K562 (cell line): ENCODE data around the gene ITM2B.

Experiments used
- PBX2 ChIP-seq, 2 experiments: IDR thresholded peaks in 1 of 2; conservative IDR thresholded peaks in 1 of 2; 2 replicates each; pipeline ENCODE4 v1.6.1; 2016; ENCODE audit warnings: low read depth in 2 of 2, mild to moderate bottlenecking in 1 of 2, missing compliant biosample characterization in 1 of 2, missing genetic modification characterization in 1 of 2, moderate library complexity in 1 of 2
- POLR2A ChIP-seq: fragments of 450-650 bp; conservative IDR thresholded peaks from 2 replicates; pipeline ENCODE4 v1.6.1; 2016
- ZNF134 ChIP-seq: fragments of 250-450 bp; sonication (Bioruptor Pico); conservative IDR thresholded peaks from 2 replicates; pipeline ENCODE4 v1.4.0; 2020
- ZNF395 ChIP-seq: fragments of 200-800 bp; sonication (Bioruptor generic); IDR thresholded peaks from 2 replicates; pipeline ENCODE4 v1.6.1; 2017; ENCODE audit warnings: missing genetic modification characterization, missing compliant biosample characterization

GRCh38 chr13:48296528-48296927 is 63.5 kb downstream of the ITM2B start:
- no peak for TF ChIP-seq PBX2 (CRISPR knock-in tag; IDR thresholded peaks at IDR 0.05; ENCODE audit: low read depth)
- TF ChIP-seq PBX2 (tag; conservative IDR thresholded peaks at IDR 0.05; ENCODE audit: low read depth) = no peak
- no peak for TF ChIP-seq ZNF134 (CRISPR knock-in tag)
- TF ChIP-seq POLR2A = no peak
- TF ChIP-seq ZNF395 (CRISPR knock-in tag) = no peak
